Mucosa of rectum (tissue), 2 donors: ENCODE data around the gene SMARCD1.

Experiments used
- H3K27ac ChIP-seq, 2 donors: one replicate each; pipeline ENCODE4 v1.7.0; 2013; ENCODE audit warnings: inconsistent platforms in 2 of 2, low read depth in 2 of 2, low read length in 2 of 2
- H3K27me3 ChIP-seq, 2 donors: one replicate each; pipeline ENCODE4 v1.7.0; 2013; ENCODE audit warnings: low read length in 2 of 2; ENCODE audit not compliant: control insufficient read depth in 2 of 2, insufficient read depth in 2 of 2
- H3K36me3 ChIP-seq, 2 donors: one replicate each; pipeline ENCODE4 v1.7.0; 2013; ENCODE audit warnings: low read length in 2 of 2; ENCODE audit not compliant: control insufficient read depth in 2 of 2, insufficient read depth in 2 of 2
- H3K4me1 ChIP-seq, 2 donors: one replicate each; pipeline ENCODE4 v1.7.0; 2013; ENCODE audit warnings: low read length in 2 of 2, mild to moderate bottlenecking in 1 of 2; ENCODE audit not compliant: control insufficient read depth in 2 of 2, insufficient read depth in 2 of 2
- H3K4me3 ChIP-seq, 2 donors: one replicate each; pipeline ENCODE4 v1.7.0; 2013; ENCODE audit warnings: low read length in 2 of 2
- H3K9ac ChIP-seq, 2 donors: one replicate each; pipeline ENCODE4 v1.7.0; 2013; ENCODE audit warnings: low read length in 2 of 2, low read depth in 1 of 2, mild to moderate bottlenecking in 1 of 2
- H3K9me3 ChIP-seq, 2 donors: one replicate each; pipeline ENCODE4 v1.7.0; 2013; ENCODE audit warnings: low read length in 2 of 2; ENCODE audit not compliant: control insufficient read depth in 2 of 2
- donor health status: healthy.
- donor health status: Normal muscosa, but diverticular disease.

The SMARCD1 gene

DNA sequence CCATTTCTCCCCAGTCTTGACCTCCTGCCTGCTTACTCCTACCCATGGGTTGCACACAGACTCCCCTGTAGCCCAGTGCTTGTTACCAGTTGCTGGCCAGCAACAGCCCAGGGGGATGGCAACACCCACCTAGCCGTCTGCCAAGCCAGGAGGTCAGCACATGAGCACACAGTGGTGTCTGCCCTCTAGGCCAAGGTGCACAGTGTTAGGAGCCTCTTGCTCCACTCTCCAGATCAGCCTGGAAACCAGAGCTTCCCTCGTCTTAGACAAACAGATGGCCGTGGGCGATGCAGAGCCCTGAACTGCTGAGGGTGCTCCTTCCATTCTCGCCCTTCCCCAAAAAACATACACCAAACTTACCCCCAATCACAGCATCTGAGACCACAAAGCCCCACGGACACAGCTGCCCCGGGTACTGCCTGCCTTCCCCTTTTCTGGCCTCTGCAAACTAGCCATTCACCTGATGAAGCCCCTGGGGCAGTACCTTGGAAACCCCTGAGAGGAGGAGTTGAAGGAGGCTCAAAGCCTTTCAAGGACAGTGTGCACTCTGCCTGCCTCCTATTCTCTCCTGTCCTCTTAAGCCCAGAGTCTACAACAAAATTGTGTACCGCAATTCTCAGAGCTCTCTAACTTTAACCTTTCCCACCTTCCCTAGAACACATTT lies 17.6 kb downstream of the SMARCD1 start:
- no peak overlapping the region for H3K27ac ChIP-seq
- no peak overlapping the region for H3K9ac ChIP-seq
- H3K4me3 ChIP-seq: no peak overlapping the region
- H3K27me3 ChIP-seq: no peaks in the 10 kb centered on the region
- no peaks in the 10 kb centered on the region for H3K9me3 ChIP-seq
- peaks cover 27 to 32% of the 10 kb centered on the region in 2 donors for H3K36me3 ChIP-seq
- H3K4me1 ChIP-seq: peaks cover 14 to 19% of the 10 kb centered on the region in 2 donors

DNA sequence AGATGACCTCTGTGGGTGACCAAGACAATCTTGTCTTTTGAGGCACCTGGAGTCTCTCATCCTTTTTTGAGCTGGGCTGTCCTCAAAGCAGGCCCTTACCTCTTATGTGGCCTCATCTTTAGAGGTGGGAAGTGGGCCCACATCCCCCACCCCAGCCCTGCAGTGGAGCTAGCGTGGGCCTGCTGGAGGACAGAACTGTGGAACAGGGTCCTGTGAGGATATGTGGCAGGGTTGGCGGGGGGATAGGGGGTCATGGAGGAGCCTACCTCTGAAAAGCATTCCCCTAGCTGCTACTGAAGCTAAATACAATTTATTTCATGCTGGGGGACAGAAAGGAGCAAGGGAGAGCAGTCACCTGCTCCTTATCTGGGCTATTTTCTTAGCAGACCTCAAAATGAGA lies 18.2 kb downstream of the SMARCD1 start:
- no peak overlapping the region for H3K27ac ChIP-seq
- peak overlapping the region in 1 of 2 donors; percentile 5 for H3K9ac ChIP-seq
- no peaks in the 10 kb centered on the region for H3K9me3 ChIP-seq
- H3K4me3 ChIP-seq: no peak overlapping the region
- peaks cover 14 to 19% of the 10 kb centered on the region in 2 donors for H3K4me1 ChIP-seq
- no peaks in the 10 kb centered on the region for H3K27me3 ChIP-seq
- H3K36me3 ChIP-seq: peaks cover 23 to 26% of the 10 kb centered on the region in 2 donors

DNA sequence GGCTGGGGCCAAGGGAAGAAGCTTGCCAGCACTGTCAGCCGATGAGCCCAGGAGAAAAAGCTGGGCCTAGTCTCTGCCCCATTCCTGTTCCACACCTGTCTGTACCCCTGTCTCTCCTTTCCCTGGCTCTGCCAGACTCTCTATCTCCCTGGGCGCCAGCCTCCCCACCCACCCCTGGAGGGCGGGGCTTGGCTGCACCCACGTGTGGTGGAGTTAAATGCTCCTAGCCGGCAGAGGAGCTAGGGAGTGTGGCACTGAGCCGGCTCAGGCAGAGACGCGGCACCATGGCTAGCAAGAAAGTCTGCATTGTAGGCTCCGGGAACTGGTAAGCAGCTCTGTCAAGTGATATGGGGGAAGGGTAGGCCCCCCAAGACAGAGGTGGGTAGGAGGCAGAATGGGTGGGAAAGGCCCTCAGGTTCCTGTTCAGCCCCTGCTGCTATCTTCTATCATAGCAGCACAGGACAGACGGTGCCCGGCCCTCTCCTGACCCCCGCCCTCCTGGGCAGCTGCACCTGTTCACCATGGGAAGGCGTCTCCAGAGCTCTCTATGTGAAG lies 18.7 kb downstream of the SMARCD1 start, which contains the start of gene GPD1:
GPD1 (plus strand) TSS at position 242 of the 555 bp plus-strand sequence; CDS start at position 285, 43 bp downstream.
- Histone ChIP-seq H3K9ac (peak within 1 kb of the TSS in 1 of 2 donors; percentile 5), H3K9me3 (no peaks in the 10 kb centered on the region), H3K27me3 (no peaks in the 10 kb centered on the region), H3K27ac (no peak within 1 kb of the TSS), H3K36me3 (peaks cover 18 to 21% of the 10 kb centered on the region in 2 donors), H3K4me3 (peak within 1 kb of the TSS; percentile 48 to 52), H3K4me1 (peaks cover 14 to 19% of the 10 kb centered on the region in 2 donors)

DNA sequence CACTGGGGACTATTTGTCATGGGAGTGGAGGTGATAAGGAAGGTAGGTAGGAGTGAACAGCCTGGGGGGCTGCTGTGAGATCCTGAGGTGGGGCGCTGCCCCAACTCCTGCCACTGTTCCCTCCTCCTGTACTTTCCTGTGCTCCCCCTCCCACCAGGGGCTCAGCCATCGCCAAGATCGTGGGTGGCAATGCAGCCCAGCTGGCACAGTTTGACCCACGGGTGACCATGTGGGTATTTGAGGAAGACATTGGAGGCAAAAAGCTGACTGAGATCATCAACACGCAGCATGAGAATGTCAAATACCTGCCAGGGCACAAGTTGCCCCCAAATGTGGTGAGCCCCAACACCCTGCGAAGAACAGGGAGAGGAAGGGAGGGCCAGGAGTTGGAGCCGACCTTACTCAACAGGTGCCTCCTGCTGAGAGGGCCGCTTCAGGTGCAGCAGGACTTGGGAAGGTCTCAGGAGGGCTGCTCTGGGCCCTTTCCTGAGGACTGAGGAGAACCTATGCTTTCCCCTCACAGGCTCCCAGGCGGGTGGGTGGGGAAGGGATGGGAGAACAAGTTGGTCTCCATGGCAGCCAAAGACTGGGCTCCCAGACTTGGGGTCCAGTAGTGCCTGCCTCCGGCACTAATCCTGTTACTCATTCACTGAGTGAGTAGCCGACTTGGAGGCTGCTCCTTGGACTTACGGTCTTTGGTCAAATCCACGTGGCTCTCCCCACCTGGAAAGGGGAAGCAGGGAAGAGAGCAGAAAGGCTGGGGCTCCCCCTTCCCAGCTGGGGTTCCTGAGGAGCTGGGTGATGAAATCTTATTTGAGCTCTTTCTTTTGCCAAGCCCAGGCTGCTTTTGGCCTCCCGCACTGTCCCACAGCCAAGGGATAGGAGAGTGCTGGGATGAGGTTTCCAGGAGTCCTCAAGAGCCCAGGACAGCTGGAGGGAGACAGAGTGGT lies 19.6 kb downstream of the SMARCD1 start:
- H3K9ac ChIP-seq: no peak overlapping the region
- H3K4me1 ChIP-seq: peaks cover 21 to 26% of the 10 kb centered on the region in 2 donors
- H3K9me3 ChIP-seq: no peaks in the 10 kb centered on the region
- H3K27me3 ChIP-seq: no peaks in the 10 kb centered on the region
- H3K27ac ChIP-seq: no peak overlapping the region
- H3K36me3 ChIP-seq: peaks cover 9 to 13% of the 10 kb centered on the region in 2 donors
- no peak overlapping the region for H3K4me3 ChIP-seq

DNA sequence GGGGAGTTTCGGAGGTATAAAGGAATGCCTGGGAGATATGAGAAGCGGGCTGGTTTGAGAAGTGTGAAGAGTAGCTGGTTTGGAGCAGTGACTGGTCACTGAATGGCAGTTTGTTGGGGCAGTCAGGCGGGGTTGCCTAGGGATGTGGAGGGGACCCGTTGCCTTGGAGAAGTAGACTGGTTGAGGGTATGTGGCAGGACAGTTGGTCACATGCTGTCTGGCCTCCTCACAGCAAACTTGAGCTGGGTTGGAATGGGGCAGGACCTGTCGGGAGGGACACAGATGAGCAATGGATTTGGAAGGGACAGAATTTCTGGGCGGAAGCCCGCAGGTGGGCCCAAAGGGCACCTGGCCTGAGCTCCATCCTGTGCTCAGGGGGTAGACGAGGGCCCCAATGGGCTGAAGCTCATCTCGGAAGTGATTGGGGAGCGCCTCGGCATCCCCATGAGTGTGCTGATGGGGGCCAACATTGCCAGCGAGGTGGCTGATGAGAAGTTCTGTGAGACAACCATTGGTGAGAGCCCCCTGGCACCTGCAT lies 20.8 kb downstream of the SMARCD1 start:
- H3K4me3 ChIP-seq: no peak overlapping the region
- H3K4me1 ChIP-seq: peaks cover 33 to 38% of the 10 kb centered on the region in 2 donors
- H3K9me3 ChIP-seq: no peaks in the 10 kb centered on the region
- H3K9ac ChIP-seq: no peak overlapping the region
- H3K36me3 ChIP-seq: peaks cover 2 to 3% of the 10 kb centered on the region in 2 donors
- H3K27ac ChIP-seq: no peak overlapping the region
- H3K27me3 ChIP-seq: no peaks in the 10 kb centered on the region

DNA sequence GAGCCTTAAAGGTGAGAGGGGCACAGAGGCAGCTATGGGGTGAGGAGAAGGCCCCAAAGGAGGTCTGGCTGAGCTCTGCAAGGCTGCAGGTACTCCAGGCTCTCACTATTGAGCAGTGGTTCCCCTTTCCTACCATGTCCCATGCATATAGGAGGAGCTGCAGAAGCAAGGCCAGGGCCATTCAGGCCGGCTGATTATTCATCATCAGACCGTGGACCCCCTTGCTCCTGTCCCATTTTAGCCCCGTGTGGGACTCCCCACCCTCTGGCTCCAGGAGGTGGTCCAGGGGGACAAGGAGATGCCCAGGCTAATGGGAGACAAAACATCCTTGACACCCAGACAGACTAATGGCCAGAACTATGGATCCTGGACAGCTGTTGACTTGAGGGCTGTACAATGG lies 21.8 kb downstream of the SMARCD1 start:
- Histone ChIP-seq H3K27me3 (no peaks in the 10 kb centered on the region), H3K9ac (no peak overlapping the region), H3K9me3 (no peaks in the 10 kb centered on the region), H3K4me3 (no peak overlapping the region), H3K36me3 (peaks cover 2 to 3% of the 10 kb centered on the region in 2 donors), H3K4me1 (peaks cover 36 to 43% of the 10 kb centered on the region in 2 donors), H3K27ac (no peak overlapping the region)

DNA sequence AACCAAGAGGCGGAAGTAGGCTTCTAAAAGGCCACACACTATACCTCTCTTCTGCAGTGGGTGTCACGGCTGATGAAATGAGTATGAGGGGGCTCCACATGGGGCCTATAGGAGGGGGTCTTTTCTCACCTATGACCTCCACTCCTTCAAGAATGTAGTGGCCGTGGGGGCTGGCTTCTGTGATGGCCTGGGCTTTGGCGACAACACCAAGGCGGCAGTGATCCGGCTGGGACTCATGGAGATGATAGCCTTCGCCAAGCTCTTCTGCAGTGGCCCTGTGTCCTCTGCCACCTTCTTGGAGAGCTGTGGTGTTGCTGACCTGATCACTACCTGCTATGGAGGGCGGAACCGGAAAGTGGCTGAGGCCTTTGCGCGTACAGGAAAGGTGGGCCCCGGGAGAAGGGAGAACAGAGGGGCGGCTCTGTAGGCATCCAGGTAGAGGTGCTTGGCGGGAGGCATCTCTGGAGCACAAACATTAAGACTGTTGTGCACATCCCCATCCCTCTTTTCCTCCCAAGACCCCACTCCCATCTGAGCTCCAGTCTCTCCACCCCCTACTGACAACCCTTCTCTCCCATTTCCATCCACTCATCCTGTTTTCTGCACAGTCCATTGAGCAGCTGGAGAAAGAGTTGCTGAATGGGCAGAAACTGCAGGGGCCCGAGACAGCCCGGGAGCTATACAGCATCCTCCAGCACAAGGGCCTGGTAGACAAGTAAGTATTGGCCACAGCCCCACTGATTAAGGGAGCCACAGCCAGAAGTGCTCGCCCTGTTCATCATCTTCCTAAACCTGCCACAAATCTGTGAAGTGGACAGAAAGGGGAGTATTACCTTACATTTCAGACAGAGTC lies 22.5 kb downstream of the SMARCD1 start:
- Histone ChIP-seq H3K4me1 (peaks cover 36 to 43% of the 10 kb centered on the region in 2 donors), H3K9me3 (no peaks in the 10 kb centered on the region), H3K9ac (no peak overlapping the region), H3K27me3 (no peaks in the 10 kb centered on the region), H3K4me3 (no peak overlapping the region), H3K36me3 (peaks cover 2 to 3% of the 10 kb centered on the region in 2 donors), H3K27ac (no peak overlapping the region)

DNA sequence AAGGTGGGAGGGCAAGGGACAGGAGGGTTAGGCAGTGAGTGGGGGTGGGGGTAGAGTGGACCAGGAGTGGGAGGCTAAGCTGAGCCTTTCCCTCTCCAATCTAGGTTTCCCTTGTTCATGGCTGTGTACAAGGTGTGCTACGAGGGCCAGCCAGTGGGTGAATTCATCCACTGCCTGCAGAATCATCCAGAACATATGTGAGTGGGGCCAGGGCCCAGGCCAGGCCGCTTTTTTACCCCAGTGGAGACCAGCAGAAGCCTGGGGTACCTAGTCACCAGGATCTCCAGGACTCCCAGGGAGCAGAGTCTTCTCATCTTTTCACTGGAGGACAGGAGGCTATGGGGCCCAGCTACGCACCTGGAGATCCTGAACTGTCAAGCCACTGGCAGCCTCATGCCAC lies 24.2 kb downstream of the SMARCD1 start:
- Histone ChIP-seq H3K27ac (peak overlapping the region; percentile 93 to 97), H3K4me1 (peaks cover 34 to 36% of the 10 kb centered on the region in 2 donors), H3K4me3 (peak overlapping the region in 1 of 2 donors; percentile 48), H3K36me3 (peaks cover 2 to 3% of the 10 kb centered on the region in 2 donors), H3K9ac (peak overlapping the region; percentile 61 to 90), H3K9me3 (no peaks in the 10 kb centered on the region), H3K27me3 (no peaks in the 10 kb centered on the region)

DNA sequence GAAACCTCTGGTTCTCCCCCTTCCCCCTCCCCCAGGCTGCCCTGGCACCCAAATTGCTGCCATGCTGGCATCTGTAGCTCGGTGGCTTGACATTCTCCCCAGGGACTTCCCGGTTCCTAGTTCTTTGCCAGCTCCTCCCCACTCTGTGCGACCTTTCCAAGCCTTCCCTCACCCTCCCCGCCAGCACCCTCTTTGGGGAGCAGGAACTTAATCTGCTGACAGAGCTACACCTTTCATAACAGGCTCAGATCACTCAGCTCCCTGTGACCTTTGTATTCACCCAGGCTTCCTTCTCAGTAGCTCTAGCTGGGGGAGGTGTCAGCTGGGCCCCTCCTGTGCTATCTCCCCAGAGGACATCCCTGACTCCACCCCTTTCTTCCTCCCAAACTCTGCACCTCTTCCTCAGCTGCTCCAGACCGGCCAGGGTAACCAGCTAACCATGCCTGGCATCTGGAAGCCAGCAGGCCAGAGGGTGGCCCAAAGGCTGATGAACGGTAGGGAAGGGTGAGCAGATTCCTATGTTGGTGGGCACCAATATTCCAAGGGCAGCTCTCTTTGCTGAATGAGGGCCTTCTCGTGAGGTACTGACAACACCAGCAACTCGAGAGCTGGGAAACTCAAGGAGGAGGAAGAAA lies 25.1 kb downstream of the SMARCD1 start:
- Histone ChIP-seq H3K4me1 (peaks cover 30% of the 10 kb centered on the region in 2 donors), H3K9ac (peak overlapping the region; percentile 61 to 90), H3K9me3 (no peaks in the 10 kb centered on the region), H3K36me3 (peaks cover 2 to 3% of the 10 kb centered on the region in 2 donors), H3K27ac (peak overlapping the region; percentile 93 to 97), H3K27me3 (no peaks in the 10 kb centered on the region), H3K4me3 (peak overlapping the region; percentile 48 to 58)
